DMS79 treated with DMSO at 0.1 percent for 48 hours (cell line): ENCODE results near the gene CDK17.
"Not testable (repeated sequence)": the region's sequence is repeated elsewhere in the genome, so short reads cannot be mapped to it uniquely, and the experiment has no call there.

Experiments
- DNase-seq: peaks from one replicate; lab custom pipeline; 2025; lab: John Stamatoyannopoulos, UW

Gene CDK17

DNA sequence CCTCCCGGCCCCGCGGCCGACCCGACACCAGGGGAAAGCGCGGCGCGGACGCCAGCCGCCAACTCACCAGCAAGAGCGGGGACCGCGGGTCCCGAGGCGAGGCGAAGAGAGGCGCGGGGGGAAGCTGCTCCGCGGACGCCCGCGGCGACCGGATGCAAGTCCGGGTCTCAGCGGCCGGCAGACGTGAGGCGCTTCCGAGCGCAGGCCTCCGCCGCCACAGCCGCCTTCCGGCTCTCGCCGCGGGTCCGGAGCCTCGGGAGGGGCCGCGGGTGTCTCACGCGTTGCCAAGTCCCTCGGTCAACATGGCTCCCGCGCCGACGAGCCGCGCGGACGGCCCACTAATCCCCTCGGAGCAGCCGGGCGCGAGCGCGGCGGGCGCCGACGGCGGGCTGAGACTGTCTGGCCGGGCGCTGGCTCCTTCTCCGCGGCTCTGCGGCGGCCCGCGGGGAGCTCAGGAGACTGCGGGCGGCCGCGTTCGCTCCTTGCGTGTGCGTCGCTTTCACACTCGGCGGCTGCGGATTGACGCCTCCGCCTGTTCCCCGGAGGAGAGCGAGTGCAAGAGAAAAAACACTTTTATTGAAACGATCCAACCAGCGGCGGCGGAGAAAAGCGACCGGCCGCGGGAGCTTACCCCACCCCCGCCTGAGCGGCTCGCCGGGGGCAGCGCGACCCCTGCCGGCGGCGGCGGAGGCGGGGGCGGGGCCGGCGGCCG, at the start of gene CDK17:
Gene CDK17, minus strand, starts transcription at position 521 of the 712 bp plus-strand sequence. CDS start 65,603 bp downstream, outside the sequence.
- peak; percentile 63 for DNase-seq

DNA sequence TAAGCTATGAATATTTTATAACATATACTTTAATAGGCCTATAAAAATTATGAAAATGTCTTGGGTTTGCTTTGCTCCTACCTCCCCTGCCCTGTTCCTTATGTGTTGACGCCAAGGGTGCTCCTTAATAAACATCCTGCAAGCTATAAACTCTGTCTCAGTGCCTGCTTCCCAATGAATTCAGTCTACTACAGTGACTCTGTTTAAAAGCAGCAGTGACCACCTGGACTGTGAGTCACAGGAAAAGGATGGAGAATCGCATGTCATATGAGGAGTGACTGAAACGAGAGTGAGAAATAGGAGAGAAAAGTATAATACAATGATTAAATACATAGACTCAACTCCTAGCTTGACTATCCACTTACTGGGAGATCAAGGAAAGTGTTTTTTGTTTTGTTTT, 48.1 kb upstream of the CDK17 start:
- no peak for DNase-seq

DNA sequence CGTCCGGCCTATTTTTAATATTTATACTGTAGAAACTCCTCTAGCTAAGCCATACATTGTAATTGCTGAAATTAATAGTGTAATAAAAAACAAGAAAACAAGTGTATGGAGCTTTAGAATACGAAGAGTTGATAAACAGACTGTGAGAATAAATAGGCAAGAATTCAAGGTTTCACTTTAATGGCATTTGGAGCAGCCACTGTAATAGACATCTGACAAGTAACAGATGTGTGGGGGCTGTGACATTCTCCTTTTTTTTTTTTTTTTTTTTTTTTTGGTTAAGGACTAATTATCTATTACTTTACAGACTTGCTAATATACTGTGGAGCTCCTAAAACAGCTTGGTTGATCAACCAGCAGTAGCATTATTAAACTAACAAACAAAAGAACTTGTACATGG, 47.0 kb upstream of the CDK17 start:
- no peak for DNase-seq

DNA sequence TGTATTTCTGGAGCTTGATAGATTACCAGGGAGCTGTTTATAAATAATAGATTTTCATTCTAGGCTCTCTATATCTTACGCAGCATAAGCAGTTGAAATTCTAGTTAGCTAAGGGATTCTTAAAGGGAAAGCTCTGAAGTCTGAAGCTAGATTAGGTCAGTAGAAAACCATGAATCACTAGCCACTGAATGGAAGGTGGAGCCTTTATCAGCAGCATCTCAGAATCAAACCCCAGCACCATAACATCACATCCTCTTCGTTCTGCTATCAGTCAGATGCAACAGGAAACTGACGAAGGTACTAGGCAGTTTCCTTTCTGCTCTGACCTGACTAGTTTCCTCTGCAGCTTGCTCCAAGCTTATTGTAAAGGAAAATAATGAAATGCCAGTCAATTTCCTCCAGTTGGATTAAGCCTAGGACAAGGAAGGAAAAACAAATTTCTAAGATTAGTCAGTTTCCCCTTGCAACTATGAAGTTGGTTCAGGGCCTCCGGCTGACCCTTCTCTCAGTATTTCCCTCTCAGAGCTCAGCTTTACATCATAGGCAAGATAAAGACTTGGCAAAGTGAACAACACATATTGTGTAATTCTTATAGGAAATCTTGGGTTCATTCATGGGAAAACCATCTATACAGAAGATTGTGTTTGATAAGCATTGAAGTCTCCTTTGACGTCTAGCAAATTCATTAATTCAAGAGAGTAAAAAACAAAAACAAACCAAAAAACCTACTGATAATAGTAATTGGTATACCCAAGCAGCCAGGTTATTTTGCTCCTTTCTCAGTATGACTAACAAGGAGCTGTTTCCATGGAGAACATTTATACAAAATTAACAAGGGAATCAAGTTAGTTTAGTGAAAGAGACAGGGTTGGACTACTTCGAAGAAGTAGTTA, 45.7 kb upstream of the CDK17 start:
- DNase-seq, result no peak

DNA sequence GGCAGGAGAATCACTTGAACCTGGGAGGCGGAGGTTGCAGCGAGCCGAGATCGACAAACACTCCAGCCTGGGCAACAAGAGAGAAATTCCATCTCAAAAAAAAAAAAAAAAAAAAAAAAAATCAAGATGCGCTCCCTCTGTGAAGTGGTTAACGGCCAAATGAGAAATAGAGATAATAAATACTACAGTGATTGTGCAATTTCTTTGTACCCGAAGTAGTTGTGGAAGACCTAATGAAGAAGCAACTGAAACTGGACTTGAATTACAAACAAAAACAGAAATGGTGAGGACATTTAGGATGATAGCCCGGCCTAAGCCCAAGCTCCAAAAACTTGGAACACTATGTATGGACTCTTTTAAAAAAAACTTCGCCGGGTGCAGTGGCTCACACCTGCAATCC, 44.2 kb upstream of the CDK17 start:
- no peak for DNase-seq

DNA sequence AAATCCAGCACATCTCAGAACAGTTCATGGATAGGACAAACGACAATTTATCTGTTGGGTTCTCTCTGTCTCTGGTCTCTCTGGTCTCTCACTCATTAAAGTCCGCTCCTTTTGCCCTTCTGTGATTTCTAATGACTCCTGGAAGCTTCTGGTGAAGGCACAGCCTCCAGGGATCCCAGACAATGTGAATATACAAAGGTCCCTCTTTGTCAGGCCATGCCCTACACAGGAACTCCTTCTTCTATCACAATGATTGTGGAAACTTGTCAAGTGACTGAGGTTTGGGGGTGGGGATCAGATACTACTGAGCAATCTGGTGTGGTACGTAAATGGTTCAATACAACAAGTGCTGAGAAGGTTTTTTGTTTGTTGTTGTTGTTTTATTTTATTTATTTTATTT, 42.7 kb upstream of the CDK17 start:
- no peak for DNase-seq

DNA sequence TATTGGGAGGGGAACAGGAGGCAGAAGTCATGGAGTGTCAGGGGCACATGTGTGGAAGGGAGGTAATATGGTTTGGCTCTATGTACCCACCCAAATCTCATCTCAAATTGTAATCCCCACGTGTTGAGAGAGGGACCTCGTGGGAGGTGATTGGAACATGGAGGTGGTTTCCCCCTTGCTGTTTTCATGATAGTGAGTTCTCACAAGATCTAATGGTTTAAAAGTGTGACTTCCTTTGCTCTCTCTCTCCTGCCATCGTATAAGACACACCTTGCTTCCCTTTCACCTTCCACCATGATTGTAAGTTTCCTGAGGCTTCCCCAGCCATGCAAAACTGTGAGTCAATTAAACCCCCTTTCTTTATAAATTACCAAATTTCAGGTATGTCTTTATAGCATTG, 41.6 kb upstream of the CDK17 start:
- no peak for DNase-seq

DNA sequence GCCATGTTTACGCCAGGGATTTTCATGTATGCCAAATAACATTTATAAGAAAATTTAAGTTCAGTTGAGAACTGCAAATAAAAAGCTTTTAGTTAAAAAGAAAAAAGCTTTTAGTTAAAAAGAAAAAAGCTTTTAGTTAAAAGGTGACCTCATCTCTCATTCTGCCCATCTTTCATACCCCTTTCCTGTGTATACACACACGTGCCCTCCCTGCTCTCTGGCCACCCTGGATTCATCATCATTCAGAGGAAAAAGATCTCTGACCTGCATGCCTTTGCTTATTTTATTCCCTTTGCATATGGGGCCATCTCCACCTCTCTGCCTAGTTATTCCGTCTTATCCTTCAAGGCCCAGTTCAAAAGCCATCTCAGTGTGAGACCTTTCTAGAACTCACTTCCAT, 38.1 kb upstream of the CDK17 start:
- no peak for DNase-seq

DNA sequence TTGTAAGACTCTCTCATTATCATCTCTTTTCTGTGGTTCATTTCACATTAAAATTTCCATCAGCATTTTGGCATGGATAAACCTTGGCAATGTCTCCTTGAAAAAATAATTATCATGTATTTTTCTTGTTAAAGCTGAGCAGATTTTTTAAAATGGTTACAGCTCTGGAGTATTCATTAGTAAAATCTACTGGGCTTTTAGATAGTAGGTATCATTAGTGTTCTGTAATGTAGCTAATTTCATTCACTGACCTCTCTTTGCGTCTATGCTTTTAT, 36.9 kb upstream of the CDK17 start:
- no peak for DNase-seq

DNA sequence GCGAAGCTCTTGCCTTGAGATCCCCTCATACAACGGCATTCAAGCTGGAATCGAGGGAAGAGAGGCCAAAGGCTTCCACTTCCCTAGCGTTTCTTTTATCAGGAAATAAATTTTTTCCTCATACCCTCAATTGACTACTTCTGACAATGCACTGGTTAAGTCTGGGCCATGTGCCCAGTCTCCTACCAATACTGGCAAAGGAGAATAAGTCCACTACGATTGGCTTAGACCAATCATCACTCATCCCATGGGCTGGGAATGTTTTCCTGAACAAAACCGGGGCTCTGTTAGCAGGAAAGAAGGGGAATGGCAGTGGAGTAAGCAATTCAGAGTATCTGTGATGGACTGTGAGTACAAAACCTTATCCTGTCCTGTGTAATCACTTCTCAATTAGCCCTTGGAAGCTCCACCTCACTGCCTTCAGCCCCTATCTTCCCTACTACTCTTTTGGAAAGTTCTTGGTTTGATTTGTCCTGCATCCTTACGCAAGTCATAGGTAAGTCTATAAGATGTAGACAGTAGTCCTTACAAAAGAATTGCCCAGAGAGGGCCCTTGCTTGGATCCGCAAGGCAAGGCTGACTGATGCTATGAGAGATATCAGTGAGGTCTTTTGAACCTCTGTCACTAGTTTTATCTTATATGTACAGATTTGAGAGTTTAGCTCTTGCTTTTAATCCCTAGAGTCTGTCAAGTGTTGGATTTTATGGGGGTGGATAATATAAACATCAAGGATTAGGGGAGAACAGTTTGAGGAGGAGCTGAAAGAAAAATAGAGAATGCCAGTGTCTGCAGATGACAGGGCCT, 36.3 kb upstream of the CDK17 start:
- DNase-seq, result no peak

DNA sequence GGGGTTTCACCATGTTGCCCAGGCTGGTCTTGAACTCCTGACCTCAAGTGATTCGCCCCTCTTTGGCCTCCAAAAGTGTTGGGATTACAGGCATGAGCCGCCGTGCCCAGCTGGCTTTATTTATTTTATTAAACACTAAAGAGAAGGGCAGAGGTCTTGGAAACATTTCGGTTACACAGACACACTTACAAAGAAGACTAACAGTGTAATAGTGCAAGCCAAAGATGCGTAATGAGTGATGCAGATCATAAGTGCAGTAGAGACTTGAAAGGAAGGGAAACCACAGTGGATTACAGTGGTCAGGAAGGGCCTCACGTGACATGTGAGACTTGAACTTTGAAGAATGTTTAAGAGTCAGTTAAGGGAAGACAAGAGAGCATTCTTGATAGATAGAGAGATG, 33.9 kb upstream of the CDK17 start:
- no peak for DNase-seq

DNA sequence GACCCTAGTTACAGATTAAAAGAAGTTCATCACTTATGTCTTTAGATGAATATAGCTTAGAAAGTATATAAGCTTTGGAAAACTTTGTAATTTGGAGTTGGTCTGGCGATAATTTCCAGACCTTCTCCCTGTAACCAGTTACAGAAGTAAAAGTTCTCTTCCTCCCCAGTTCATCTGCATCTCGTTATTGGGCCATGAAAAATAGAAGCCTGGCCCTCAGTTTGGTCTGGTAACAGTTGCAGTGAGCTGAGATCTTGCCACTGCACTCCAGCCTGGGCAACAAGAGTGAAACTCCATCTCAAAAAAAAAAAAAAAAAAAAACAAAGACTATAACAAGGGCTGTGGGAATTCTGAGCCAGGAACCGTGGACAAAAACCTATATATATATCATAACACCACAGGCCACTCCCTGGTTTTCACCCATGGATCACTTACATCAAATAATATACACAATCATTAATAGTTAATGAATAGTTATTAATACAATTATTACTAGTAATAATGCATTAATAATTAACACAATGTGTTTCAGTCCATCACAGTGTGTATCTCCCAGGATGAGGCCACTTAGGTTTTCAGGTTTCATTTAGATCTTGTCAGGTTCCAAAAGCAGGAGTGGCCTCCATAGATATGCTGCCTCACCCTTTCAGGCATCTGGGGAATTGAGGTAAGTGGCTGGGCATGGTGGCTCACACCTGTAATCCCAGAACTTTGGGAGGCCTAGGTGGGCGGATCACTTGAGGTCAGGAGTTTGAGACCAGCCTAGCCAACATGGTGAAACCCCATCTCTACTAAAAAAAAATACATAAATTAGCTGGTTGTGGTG, 32.5 kb upstream of the CDK17 start:
- not testable (repeated sequence) for DNase-seq

DNA sequence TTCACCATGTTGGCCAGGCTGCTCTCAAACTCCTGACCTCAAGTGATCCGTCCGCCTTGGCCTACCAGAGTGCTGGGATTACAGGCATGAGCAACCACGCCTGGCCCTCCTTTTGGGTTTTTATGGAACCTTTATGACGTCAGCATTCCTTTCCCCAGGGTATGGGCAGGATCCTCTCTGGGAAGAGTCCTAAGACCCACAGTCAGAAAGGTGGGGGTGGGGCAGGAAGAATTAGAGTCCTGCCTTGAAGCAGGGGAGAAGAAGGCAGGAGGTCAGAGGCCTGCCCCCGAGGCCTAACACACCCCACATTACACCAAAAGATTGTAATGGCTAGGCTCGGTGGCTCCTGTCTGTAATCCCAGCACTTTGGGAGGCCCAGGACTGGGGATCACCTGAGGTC, 30.8 kb upstream of the CDK17 start:
- DNase-seq, result no peak

DNA sequence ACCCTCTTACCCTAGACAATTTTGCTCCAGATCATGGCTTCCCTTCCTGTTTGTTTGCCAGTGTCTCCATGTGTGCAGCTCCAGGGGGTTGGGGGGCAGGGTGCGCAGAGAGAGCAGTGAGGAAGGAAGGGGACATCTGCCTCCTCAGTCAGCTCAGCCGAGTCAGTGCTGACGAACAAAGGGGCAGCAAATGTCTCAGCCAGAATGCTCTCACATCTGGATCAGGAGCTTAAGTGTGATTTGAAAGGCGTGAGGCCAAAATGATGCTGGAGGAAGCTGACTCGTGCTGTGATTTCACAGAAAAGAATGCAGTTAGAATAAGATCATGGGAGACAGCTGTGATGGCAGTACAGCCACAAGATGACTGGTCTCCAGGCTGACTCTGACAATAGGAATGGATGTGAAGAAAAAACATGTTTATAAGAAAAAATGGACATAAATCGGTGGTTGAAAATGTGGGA, 27.1 kb upstream of the CDK17 start:
- DNase-seq, result no peak

DNA sequence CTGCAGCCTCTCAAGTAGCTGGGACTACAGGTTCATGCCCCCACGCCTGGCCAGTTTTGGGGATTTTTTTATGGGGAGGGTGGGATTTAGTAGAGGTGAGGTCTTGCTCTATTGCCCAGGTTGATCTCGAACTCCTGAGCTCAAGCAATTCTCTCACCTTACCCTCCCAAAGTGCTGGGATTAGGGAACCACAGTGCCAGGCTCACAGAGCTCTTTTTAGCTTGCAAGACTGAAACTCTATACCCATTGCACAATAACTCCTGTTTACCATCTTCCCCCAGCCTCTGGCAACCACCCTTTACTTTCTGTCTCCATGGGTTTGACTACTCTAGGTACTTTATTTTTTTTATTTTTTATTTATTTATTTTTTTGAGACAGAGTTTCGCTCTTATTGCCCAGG, 25.7 kb upstream of the CDK17 start:
- no peak for DNase-seq

DNA sequence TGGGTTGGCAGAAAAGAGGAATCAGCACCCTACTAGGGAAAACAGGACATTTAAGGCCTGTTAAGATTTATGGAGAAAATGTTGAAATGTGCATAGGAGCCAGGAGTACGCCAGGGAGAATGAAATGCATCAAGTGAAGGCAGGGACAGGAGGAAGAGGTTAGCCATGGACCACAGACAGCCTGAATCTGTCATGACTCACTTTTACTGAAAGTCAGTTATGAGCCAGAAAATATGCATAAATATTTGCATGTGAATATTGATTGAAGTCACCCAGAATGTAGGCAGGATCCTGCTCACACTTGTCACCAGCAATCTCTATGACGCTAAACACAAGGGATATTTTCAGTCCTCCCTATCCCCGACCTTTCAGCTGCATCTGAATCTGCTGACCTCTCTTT, 25.1 kb upstream of the CDK17 start:
- no peak for DNase-seq

DNA sequence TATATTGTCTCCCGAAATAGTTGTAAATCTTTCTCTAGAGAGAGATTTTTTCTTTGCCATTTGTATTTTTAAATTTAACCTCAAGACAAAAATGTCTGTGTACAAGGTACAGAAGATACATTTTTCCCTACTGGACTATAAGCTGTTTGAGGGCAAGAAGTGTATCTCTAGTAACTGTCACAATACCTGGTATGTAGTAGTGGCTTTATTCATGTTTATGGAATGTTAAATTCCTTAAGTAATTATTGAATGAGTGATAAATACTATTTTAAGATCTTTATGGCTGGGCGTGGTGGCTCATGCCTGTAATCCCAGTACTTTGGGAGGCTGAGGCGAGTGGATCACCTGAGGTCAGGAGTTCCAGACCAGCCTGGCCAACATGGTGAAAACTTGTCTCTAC, 24.4 kb upstream of the CDK17 start:
- DNase-seq, result no peak

DNA sequence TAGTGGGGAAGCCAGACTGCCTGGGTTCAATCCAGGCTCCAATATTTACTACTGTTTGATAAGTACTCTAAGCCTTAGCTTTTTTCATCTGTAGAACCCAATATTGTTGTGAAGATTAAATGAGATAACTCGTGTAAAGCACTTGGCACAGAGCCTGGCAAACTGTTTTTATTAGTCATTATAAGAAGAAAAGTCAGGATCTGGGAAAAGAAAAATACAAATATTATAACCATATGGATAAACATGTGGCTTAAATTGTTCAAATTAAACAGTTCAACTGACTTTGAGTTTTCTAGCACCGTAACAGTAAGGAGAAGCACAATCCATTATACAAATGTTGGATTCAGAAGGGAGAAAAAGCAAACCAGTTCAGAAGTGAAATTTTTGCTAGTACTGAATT, 22.0 kb upstream of the CDK17 start:
- no peak for DNase-seq

DNA sequence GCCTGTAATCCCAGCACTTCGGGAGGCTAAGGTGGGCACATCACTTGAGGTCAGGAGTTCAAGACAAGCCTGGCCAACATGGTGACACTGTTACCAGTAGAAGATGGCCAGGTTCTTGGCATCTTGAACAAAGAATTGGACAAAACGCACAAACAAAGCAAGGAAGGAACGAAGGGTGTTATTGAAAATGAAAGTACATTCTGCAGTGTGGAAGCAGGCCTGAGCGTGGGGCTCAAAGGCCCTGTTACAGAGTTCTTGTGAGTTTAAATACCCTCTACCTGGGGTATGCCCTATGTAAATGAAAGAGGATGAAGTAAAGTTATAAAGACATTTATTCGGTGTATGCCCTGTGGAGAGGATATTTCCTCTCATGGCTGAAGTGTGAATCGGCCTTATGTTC, 20.8 kb upstream of the CDK17 start:
- DNase-seq, result no peak

DNA sequence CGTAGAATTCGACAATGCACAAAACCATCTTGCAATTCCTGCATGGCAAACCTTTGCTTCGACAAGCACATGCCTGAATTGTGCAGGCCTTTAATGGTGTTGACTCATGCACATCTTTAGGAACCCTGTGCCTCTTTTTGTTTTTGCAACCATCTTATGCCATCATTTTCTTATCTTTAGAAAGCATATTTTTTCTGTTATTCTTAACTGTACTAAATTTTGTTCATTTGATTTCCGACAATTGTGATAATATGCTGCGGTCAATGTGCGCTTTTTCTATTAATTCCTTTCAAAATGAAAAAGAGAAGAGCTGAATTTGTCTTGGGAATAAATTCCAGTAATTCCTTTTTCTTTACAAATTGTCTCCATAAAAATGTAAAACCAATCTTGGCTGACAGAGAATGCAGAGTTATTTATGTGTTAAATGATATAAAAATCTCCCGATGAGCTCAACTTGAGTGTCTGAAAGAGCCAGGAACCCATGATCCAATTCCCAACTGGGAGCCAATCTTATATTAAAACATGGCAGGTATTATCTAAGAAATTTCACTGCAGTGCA, 20.1 kb upstream of the CDK17 start:
- DNase-seq, result no peak

DNA sequence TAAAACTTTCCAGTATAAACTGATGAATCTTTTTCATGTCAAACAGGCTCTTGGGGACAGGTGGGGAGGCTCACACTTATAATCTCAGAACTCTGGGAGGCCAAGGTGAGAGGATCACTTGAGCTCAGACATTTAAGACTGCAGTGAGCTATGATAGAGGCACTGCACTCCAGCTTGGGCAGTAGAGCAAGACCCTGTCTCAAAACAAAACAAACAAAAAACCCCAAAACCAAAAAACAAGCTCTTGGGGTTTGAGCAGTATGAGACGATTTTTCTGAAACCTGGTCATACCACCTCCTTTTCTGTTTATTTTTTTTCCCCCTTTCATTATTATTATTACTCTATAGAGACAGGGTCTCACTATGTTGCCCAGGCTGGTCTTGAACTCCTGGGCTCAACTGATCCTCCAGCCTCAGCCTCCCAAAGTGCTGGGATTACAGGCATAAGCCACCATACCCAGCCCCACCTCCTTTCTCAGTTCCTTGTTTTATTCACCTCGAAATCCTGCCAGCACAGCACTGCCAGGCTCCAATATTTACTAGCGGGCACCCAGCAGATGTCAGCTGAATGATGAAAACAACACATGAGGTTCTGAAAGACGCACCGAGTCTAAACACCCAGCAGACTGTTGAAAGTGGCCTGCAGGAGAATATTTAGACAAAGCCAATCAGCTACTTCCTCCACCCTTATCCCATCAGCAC, 19.5 kb upstream of the CDK17 start:
- no peak for DNase-seq
